Measurements from ENCODE around the gene PRICKLE2. TPM values are rescaled to one million over a fixed set of nuclear protein-coding genes. Genes with fewer than 3 reads are reported as not detected.

Gene PRICKLE2
- total RNA-seq, 1 donor from 2014 or later, result 43.2 TPM

GRCh38 chr3:64133272-64133671 lies 92.0 kb downstream of the PRICKLE2 start:
- H3K4me1 Mint-ChIP-seq, result peaks cover 17% of the 10 kb centered on the region
- no peak for TF ChIP-seq CTCF (IDR thresholded peaks at IDR 0.05; ENCODE audit: unreplicated experiment)
- H3K36me3 Mint-ChIP-seq, result peaks cover 9% of the 10 kb centered on the region
- H3K9me3 Mint-ChIP-seq, result no peaks in the 10 kb centered on the region
- H3K27ac Mint-ChIP-seq, result no peak overlapping the region
- peaks cover 42% of the 10 kb centered on the region for H3K27me3 Mint-ChIP-seq (ENCODE audit: low read depth)
- no peak for DNase-seq (ENCODE audit: low spot score in 2 of 2, unreplicated experiment in 2 of 2)
- no peak overlapping the region for H3K4me3 Mint-ChIP-seq

GRCh38 chr3:64131725-64132469 lies 93.4 kb downstream of the PRICKLE2 start:
- peaks cover 30% of the 10 kb centered on the region for H3K27me3 Mint-ChIP-seq (ENCODE audit: low read depth)
- no peak for TF ChIP-seq CTCF (IDR thresholded peaks at IDR 0.05; ENCODE audit: unreplicated experiment)
- peaks cover 13% of the 10 kb centered on the region for H3K36me3 Mint-ChIP-seq
- no peak for DNase-seq (ENCODE audit: low spot score in 2 of 2, unreplicated experiment in 2 of 2)
- H3K9me3 Mint-ChIP-seq, result no peaks in the 10 kb centered on the region
- peaks cover 15% of the 10 kb centered on the region for H3K4me1 Mint-ChIP-seq
- no peak overlapping the region for H3K27ac Mint-ChIP-seq
- H3K4me3 Mint-ChIP-seq, result no peak overlapping the region

GRCh38 chr3:64130436-64130835 lies 94.8 kb downstream of the PRICKLE2 start:
- H3K4me3 Mint-ChIP-seq, result no peak overlapping the region
- H3K9me3 Mint-ChIP-seq, result no peaks in the 10 kb centered on the region
- H3K36me3 Mint-ChIP-seq, result peaks cover 11% of the 10 kb centered on the region
- TF ChIP-seq CTCF (IDR thresholded peaks at IDR 0.05; ENCODE audit: unreplicated experiment), result no peak
- H3K4me1 Mint-ChIP-seq, result peaks cover 14% of the 10 kb centered on the region
- H3K27me3 Mint-ChIP-seq (ENCODE audit: low read depth), result peaks cover 20% of the 10 kb centered on the region
- no peak for DNase-seq (ENCODE audit: low spot score in 2 of 2, unreplicated experiment in 2 of 2)
- no peak overlapping the region for H3K27ac Mint-ChIP-seq

GRCh38 chr3:64129581-64129980 lies 95.7 kb downstream of the PRICKLE2 start:
- no peak overlapping the region for H3K4me3 Mint-ChIP-seq
- peaks cover 7% of the 10 kb centered on the region for H3K4me1 Mint-ChIP-seq
- H3K36me3 Mint-ChIP-seq, result peaks cover 19% of the 10 kb centered on the region
- H3K27ac Mint-ChIP-seq, result no peak overlapping the region
- peaks cover 12% of the 10 kb centered on the region for H3K27me3 Mint-ChIP-seq (ENCODE audit: low read depth)
- DNase-seq (ENCODE audit: low spot score in 2 of 2, unreplicated experiment in 2 of 2), result no peak
- TF ChIP-seq CTCF (IDR thresholded peaks at IDR 0.05; ENCODE audit: unreplicated experiment), result no peak
- H3K9me3 Mint-ChIP-seq, result peaks cover 8% of the 10 kb centered on the region

- no peak overlapping the region for H3K4me3 Mint-ChIP-seq
- no peak for DNase-seq (ENCODE audit: low spot score in 2 of 2, unreplicated experiment in 2 of 2)
- peaks cover 12% of the 10 kb centered on the region for H3K9me3 Mint-ChIP-seq
- peaks cover 9% of the 10 kb centered on the region for H3K27me3 Mint-ChIP-seq (ENCODE audit: low read depth)
- H3K4me1 Mint-ChIP-seq, result peaks cover 7% of the 10 kb centered on the region
- TF ChIP-seq CTCF (IDR thresholded peaks at IDR 0.05; ENCODE audit: unreplicated experiment), result no peak
- H3K36me3 Mint-ChIP-seq, result peaks cover 23% of the 10 kb centered on the region
- H3K27ac Mint-ChIP-seq, result no peak overlapping the region
These were observed 96.2 kb downstream of the PRICKLE2 start for GRCh38 chr3:64129106-64129505.
